HG02852 (cell line): ENCODE measurements around the gene RXRA.

Source experiments
- ATAC-seq: cut with Tn5 transposase; IDR thresholded peaks from one replicate; pipeline ENCODE4 v1.9.1; 2021; ENCODE audit warnings: mild to moderate bottlenecking, moderate library complexity; ENCODE audit not compliant: unreplicated experiment

RXRA gene

GRCh38 chr9:134427153-134427782 is 101.0 kb downstream of the RXRA start:
- no peak for ATAC-seq

- no peak for ATAC-seq
Observed at GRCh38 chr9:134428559-134428958, 102.3 kb downstream of the RXRA start.

- no peak for ATAC-seq
Observed at GRCh38 chr9:134429007-134429406, 102.8 kb downstream of the RXRA start.

- ATAC-seq = no peak
Observed at GRCh38 chr9:134429481-134429880, 103.2 kb downstream of the RXRA start.

GRCh38 chr9:134431095-134431494 is 104.8 kb downstream of the RXRA start:
- no peak for ATAC-seq

GRCh38 chr9:134431626-134432025 is 105.4 kb downstream of the RXRA start:
- no peak for ATAC-seq

- ATAC-seq = no peak
Observed at GRCh38 chr9:134432471-134432870, 106.2 kb downstream of the RXRA start.

GRCh38 chr9:134433101-134433500 is 106.8 kb downstream of the RXRA start:
- no peak for ATAC-seq

- no peak for ATAC-seq
Observed at GRCh38 chr9:134433909-134434882, 107.9 kb downstream of the RXRA start.

- no peak for ATAC-seq
Observed at GRCh38 chr9:134434894-134435506, 108.7 kb downstream of the RXRA start.

GRCh38 chr9:134435550-134436378 is 109.5 kb downstream of the RXRA start:
- no peak for ATAC-seq

GRCh38 chr9:134436379-134436762 is 110.1 kb downstream of the RXRA start:
- ATAC-seq = no peak

GRCh38 chr9:134436911-134437310 is 110.7 kb downstream of the RXRA start:
- ATAC-seq = no peak

GRCh38 chr9:134437403-134438194 is 111.3 kb downstream of the RXRA start:
- no peak for ATAC-seq

GRCh38 chr9:134438195-134438788 is 112.0 kb downstream of the RXRA start:
- no peak for ATAC-seq

- no peak for ATAC-seq
Observed at GRCh38 chr9:134439368-134439784, 113.1 kb downstream of the RXRA start.

- ATAC-seq = no peak
Observed at GRCh38 chr9:134440636-134441226, 114.5 kb downstream of the RXRA start.

GRCh38 chr9:134441227-134442084 is 115.2 kb downstream of the RXRA start:
- no peak for ATAC-seq
